NCI-H345 (cell line): ENCODE results near the gene CHAC1.

Source experiments
- DNase-seq: peaks from one replicate; lab custom pipeline; 2025; lab: John Stamatoyannopoulos, UW

CHAC1 gene

DNA sequence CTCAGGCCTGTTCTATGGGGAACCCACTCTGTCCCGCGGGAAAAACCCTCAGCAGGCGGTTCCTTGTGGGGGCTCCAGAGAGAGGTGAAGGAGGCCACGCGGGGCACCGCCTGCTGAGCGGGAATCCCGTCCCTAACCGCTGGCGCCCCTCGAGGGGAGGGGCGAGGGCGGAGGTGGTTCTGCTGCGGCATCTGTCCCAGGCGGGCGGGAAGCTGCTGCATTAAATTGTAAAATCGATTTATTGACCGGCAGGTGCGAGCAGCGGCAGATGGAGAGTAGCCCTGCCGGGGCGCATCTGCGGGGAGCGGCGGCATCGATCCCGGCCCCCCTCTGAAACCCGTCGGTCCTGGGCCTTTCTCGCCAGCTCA is 27.8 kb upstream of the CHAC1 start:
- DNase-seq: peak; percentile 76

DNA sequence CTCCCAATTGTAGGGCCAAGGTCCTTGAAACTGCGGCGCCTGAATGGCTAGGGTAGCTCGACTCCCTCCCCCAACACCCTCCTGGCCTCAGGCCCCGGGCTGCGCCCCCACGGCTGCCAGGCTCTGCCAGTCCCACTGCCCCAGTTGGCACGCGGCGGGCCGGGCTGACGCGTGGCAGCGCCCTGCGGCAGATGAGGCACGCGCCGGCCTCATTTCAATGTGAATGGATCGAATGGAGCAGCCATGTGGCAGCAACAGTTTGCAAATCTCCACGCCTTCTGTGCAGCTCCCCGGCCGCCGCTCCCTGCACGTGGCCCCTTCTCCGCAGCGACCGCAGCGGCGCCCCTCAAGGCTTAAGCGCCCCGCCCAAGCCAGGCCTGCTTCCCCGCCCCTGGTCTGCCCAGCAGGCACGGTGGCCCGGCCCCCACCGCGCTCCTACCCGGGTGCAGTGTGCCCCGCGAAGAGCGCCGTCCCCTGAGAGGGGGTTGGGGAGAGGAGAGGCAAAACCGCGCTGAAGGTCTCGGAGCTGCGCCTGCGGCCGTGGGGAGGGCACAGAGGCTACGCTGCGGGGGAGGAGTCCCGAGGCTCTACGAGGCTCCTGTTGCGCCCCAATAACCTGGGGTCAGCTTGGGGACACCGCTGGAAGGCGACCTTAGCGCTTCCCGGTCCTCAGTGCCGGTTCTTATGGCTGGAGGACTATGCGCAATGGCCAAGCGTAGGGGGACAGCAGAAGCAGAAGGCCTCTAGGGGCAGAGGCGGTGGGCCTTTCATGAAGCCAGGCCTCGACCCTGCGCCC is 27.2 kb upstream of the CHAC1 start:
- peak; percentile 76 for DNase-seq

DNA sequence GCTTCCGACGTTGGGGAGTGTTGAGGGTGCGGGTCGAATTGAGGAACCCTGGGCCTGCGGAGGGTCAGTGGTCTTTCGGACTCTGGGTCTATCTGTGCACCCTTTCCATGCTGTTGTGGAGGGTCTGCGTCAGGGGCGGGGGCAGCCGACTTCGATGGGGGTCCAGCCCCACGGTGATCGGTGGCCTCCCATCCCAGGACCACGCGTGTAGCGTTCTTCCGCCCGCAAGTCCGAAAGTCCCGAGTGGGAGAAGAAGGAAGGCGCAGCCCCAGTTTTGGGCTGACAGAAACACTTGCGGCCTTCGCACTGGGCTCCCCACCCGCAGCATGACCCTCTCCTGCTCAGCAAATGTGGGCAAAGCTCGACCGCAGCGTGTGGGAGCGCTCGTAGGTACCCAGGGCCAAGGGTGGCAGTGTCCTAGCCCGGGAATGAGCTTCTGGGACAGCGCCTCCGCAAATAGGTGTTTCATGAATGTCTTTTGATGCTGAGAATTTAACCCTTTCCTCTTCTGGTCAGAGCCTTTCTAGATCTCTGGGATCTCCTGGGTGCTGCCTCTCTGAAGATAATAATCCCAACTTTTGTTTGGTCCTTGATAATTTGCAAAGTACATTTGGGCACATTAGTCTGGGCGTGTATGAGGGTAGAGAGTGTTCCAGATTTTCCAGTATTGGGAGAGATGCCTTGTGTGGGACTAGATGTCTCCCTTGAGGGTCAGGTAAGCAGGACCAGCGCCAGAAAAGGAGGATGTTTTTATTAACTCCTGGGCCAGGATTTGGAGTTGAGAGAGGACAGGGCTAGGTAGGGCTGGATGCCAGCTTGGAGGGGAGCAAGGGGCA is 26.4 kb upstream of the CHAC1 start:
- no peak for DNase-seq

DNA sequence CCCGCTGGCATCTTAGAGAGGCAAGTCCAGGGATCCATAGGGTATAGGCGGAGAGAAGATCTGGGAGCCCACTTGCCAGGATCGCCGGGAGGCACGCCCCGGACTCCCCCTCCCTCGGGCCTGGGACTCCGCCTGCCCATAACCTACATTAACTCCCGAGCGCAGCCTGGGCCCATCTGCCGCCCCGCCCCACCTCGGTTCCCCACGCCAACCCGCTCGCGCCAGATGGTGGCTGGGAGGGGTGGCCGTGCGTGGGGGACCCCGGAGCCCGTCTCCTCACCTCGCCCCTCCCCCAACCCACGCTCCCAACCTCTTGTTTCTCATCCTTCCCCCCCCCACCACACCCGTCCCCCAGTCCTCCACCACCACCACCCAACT is 25.8 kb upstream of the CHAC1 start:
- DNase-seq: peak; percentile 46

DNA sequence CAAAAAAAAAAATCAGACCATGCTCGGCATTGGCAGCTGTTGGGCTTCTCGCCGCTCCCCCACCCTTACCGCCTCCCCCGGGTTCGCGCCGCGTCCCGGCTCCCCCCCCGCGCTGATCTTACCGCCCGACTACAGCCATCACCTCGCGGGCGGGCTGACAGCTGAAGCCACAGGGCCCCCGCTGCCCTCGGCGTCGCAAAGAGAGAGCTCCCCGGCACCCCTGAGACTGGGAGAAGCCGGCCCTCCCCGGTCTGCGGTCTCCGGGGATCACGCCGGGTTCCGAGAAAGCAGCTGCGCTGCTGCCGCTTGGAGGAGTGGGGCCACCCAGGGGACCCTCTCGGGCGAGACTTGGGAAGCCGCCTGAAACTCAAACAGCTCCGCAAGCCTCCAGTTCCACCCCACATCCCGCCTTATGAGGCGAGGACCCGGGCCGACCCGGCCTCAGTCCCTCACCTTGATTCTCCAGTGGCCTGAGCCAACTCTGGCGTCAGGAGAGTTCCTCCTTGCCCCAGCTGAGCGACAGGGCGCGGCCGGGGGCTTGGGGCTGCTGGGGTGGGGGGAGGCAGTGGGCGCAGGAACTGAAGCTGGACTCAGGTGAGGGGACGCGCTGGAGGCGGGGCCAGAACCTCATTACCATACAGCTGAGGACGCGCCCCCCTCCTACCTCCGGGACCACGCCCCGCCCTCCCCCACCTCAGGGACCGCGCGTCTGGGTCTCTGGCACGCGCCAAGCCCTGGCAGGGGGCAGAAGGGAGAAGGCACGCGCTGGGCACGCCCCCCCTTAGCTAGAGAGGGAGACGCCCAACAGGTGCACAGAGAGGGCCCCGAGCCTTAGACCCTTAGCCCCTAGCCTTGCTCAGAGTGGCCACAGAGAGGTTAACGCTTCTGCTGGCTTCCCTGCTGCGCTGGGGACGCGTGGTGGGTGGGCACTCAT is 25.1 kb upstream of the CHAC1 start:
- DNase-seq: peak; percentile 92

DNA sequence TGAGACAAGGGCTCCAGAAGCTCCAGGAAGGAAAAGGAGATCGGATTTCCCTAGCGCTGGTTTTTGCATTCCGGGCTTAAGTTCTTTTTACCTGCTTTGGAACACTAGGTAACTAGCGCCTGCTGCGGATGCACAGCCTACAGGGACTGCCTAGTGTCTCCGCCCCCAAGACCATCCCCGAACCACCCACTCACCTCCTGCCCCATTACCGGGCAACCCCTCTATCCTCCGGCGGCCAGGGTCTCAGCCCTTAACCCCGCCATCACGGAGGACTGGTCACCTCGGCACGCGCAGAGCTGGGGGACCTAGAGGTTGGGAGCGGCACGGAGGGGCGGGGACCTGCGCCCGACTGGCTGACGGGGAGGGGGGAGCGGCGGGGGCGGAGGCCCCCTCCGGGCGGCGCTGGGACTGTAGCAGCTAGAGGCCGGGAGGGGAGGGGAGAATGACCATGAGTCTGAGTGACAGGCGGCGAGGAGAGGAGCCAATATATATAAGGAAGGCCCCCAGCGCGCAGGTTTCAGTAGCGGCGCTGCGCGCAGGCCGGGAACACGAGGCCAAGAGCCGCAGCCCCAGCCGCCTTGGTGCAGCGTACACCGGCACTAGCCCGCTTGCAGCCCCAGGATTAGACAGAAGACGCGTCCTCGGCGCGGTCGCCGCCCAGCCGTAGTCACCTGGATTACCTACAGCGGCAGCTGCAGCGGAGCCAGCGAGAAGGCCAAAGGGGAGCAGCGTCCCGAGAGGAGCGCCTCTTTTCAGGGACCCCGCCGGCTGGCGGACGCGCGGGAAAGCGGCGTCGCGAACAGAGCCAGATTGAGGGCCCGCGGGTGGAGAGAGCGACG is 24.2 kb upstream of the CHAC1 start, which contains the start of gene DLL4:
DLL4 (plus strand) TSS at position 520 of the 839 bp plus-strand sequence. CDS start 329 bp downstream, outside the sequence.
- DNase-seq: peak; percentile 91

DNA sequence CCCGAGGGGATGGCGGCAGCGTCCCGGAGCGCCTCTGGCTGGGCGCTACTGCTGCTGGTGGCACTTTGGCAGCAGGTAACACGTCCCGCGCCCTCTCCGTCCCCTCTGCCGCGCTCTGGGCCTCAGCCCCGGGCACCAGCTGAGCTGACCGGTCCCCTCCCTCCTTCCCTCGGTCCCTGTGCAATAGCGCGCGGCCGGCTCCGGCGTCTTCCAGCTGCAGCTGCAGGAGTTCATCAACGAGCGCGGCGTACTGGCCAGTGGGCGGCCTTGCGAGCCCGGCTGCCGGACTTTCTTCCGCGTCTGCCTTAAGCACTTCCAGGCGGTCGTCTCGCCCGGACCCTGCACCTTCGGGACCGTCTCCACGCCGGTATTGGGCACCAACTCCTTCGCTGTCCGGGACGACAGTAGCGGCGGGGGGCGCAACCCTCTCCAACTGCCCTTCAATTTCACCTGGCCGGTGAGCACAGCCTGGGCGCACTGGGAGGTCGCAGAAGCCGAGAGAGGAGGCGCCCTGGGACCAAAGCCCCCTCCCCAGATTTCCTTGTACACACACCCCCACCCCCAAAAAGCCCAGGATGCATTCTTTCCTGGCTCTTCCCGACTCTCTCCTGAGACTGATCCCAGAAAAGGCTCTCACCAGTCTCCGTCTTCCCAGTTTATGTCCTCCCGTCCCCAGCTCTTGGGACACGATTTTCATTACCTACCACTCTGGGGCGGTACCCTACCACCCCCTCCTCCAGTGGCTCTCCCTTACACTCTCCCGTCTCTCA is 23.4 kb upstream of the CHAC1 start:
- peak; percentile 37 for DNase-seq

DNA sequence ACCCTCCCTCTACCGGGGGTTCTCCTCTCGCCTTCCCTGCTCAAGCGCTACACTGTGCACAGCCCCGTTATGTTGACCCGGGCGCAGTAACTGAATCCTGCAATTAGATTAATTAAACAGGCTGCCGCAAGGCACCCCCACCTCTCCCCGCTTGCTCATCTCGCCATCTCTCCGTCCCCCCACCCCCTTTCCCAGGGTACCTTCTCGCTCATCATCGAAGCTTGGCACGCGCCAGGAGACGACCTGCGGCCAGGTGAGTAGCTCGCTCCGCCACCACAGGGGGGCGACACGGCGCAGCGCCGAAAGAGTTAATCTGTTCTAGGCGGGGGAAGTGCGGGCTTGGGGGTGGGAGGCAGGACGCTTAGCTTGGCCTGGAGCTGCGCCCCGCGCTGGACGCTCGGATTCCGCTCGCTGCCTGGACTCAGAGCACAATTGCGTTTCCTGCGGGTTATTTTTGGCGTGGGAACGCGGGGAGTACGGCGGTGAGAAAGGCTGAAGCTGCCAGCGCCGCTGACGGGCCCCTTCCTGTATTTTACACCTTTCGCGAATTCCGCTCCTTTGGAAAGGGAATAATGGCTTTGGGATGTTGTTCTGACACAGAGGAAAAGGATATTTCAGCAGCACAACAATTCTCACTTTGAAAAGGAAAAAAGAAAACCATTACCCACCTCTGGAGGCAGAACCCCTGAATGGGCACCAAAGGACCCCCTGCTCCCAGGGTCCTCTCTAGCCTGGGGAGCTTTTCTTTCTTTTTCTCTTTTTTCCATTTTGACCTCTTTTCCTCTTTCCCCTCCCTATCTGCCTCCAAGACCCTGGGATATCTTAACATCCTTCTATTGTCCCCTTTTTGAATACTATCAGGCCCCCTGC is 22.6 kb upstream of the CHAC1 start:
- DNase-seq: peak; percentile 46

DNA sequence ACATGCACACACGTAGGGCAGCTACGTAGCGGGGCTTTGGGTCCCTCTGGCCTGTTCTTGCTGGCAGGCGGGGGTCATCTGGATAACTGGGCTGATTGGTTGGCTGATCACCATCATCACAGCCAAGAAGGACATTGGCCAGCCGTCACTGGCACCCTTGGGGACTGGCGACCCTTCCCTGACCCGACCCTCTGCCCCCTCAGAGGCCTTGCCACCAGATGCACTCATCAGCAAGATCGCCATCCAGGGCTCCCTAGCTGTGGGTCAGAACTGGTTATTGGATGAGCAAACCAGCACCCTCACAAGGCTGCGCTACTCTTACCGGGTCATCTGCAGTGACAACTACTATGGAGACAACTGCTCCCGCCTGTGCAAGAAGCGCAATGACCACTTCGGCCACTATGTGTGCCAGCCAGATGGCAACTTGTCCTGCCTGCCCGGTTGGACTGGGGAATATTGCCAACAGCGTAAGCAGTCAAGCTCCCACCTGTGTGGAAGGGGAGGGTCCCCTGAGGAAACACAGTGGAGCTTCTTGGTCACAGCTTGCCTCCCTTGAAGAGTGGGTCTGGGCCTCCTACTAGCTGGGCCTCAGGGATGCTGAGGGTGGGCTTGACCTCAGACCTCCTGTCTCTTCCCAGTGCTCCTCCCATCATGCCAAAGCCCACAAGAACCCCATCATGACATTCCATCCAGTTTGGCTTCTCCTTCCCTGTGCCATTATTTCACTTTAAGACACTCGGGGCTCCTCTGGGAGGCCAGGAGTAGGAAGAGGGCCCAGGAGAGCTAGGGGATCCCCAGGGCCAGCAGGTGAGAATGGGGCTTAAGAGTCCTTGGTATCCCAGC is 21.8 kb upstream of the CHAC1 start:
- DNase-seq: no peak

DNA sequence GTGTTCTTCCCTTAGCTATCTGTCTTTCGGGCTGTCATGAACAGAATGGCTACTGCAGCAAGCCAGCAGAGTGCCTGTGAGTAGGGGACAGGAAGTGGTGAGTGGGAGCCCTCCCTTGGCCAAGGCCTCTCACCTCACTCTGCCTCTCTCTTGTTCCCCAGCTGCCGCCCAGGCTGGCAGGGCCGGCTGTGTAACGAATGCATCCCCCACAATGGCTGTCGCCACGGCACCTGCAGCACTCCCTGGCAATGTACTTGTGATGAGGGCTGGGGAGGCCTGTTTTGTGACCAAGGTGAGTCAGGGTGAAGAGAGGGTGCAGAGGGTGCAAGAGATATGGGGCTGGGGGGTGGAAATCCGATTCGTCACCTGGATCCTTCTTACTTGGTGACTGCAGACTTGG is 21.1 kb upstream of the CHAC1 start:
- DNase-seq: peak; percentile 40

DNA sequence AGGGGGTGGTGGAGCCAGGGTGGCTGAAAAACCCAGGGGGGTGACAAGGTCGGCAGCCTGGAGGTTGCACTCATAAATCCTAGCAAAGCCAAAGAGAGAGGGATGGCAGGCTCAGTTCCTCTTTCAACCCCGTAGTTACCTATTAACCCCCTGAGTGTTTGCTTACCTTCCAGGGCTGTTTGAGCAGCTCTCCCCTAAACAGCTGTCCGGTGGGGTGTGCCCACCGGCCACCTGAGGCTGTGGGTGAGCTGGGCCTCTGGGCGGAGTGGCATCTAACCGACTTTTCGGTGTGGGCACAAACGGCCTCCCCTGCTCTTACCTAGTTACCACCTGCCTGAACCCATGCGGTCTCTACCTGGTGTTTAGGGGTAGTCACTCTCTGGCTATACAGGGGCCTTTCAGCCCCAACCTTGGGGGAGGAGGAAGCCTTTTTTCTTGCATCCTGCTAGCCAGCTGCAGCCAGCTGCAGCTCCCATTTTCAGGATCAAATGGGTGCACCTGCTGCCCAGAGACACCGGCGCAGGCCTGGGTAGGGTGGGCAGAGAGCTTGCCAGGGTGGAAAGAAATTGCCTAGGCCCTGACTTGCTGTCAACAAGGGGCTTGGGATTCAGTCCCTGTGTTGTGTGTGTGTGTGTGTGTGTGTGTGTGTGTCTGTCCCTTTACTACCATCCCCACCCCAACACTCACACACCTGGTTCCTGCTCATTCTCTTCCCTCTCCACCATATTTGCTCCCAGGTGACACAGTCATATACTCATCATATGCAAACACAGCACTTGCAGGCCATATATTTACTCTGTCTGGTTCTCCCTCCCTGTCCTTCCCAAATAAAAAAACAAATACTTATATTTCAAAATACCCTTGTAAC is 20.4 kb upstream of the CHAC1 start:
- DNase-seq: peak; percentile 17

DNA sequence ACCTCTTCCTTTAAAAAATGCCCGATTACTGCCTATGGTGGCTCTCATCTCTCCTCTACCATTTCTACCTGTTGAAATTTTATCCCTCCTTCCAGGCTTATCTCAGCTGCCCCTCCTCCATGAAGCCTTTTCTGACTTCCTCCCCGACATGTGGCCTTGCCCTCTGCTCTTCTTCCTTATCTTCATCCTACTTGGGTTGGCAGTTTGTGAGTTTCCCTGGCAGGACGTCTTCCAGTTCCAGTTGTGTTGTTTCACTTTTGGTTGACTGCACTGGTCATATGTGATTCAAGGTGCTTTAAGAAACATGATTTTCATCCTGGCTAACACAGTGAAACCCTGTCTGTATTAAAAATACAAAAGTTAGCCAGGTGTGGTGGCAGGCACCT is 19.8 kb upstream of the CHAC1 start:
- no peak for DNase-seq

DNA sequence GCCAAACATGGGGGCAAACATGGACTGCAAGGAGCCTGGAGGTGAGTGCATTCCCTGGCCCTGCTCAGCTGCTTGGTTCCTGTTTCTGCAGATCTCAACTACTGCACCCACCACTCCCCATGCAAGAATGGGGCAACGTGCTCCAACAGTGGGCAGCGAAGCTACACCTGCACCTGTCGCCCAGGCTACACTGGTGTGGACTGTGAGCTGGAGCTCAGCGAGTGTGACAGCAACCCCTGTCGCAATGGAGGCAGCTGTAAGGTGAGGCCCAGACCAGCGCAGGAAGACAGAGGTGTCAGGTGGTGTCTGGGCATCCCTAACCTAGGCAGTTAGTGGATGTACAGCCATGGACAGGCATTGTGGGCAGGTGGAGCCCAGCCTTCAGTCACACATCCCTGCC is 18.8 kb upstream of the CHAC1 start:
- DNase-seq: no peak

DNA sequence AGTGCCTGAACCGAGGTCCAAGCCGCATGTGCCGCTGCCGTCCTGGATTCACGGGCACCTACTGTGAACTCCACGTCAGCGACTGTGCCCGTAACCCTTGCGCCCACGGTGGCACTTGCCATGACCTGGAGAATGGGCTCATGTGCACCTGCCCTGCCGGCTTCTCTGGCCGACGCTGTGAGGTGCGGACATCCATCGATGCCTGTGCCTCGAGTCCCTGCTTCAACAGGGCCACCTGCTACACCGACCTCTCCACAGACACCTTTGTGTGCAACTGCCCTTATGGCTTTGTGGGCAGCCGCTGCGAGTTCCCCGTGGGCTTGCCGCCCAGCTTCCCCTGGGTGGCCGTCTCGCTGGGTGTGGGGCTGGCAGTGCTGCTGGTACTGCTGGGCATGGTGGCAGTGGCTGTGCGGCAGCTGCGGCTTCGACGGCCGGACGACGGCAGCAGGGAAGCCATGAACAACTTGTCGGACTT is 17.0 kb upstream of the CHAC1 start:
- no peak for DNase-seq

DNA sequence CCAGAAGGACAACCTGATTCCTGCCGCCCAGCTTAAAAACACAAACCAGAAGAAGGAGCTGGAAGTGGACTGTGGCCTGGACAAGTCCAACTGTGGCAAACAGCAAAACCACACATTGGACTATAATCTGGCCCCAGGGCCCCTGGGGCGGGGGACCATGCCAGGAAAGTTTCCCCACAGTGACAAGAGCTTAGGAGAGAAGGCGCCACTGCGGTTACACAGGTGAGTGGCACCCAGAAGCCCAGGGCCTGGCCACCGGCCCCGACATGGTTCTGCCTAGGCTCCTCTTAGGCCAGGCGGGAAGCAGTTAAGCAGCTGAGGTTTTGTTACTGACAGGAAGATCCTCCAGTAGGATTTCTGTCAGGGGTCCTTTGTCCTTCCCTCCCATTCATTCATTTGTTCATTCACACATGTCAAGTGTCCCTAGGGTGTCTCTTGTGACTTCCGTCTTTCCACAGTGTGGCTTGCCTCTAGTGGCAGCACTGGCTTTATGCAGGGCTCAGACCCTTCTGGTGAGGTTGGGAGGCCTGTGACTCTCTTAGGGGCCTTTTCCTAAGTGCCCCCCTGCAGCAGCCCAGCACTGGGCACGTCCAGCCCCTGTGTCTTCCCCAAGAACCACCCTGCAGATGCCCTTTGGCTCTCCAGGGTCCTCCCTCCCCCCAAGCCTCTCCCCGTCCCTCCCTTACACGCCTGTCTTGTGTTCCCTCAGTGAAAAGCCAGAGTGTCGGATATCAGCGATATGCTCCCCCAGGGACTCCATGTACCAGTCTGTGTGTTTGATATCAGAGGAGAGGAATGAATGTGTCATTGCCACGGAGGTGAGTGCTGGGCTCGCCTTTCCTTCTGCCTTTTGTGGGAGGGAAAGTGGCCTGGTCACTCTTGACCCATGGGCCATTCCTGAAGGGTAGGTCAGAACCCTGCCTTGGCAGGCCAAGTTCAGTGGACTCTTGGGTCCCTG is 16.3 kb upstream of the CHAC1 start:
- no peak for DNase-seq
